Esophagus squamous epithelium (tissue), 5 donors: ENCODE data around the gene PAPOLA. TPM values are rescaled to one million over a fixed set of nuclear protein-coding genes. Genes with fewer than 3 reads are reported as not detected.
"Not testable (repeated sequence)": the region's sequence is repeated elsewhere in the genome, so short reads cannot be mapped to it uniquely, and the experiment has no call there.

ENCODE experiments used
- DNase-seq: peaks from one replicate; lab custom pipeline; 2025; lab: John Stamatoyannopoulos, UW
- H3K27ac ChIP-seq, 4 donors: fragments of 200-600 bp; sonication (generic); one replicate each; pipeline ENCODE4 v1.5.1; 2016 to 2019; ENCODE audit warnings: mild to moderate bottlenecking in 1 of 4
- H3K27me3 ChIP-seq, 4 donors: fragments of 200-600 bp; sonication (generic); 1 replicate in 3 of 4; 2 replicates in 1 of 4; pipeline versions ENCODE4 v1.5.1 to v1.6.0; 2017 to 2021; ENCODE audit warnings: antibody characterized with exemption in 1 of 4
- H3K36me3 ChIP-seq, 3 donors: fragments of 200-600 bp; sonication (generic); one replicate each; pipeline ENCODE4 v1.5.1; 2016 to 2019
- H3K4me1 ChIP-seq, 3 donors: fragments of 200-600 bp; sonication (generic); one replicate each; pipeline ENCODE4 v1.5.1; 2017 to 2019
- H3K4me3 ChIP-seq, 4 donors: fragments of 200-600 bp; sonication (generic); 1 replicate in 3 of 4; 2 replicates in 1 of 4; pipeline ENCODE4 v1.5.1; 2016 to 2019; ENCODE audit warnings: mild to moderate bottlenecking in 2 of 4, moderate library complexity in 1 of 4
- H3K9me3 ChIP-seq, 3 donors: fragments of 200-600 bp; sonication (generic); one replicate each; pipeline ENCODE4 v1.5.1; 2016 to 2019
- CTCF ChIP-seq, 6 experiments: fragments of 450-650 bp in 4 of 6; fragments of 200-600 bp in 2 of 6; sonication (generic) in 2 of 6; IDR thresholded peaks; one replicate each; pipeline ENCODE4 v1.5.1; 2016 to 2019; ENCODE audit warnings: antibody characterized with exemption in 6 of 6, mild to moderate bottlenecking in 4 of 6, moderate library complexity in 4 of 6
- POLR2A ChIP-seq, 4 donors: fragments of 450-650 bp; IDR thresholded peaks; one replicate each; pipeline ENCODE4 v1.6.1; 2017; ENCODE audit warnings: antibody characterized with exemption in 4 of 4, mild to moderate bottlenecking in 4 of 4, moderate library complexity in 3 of 4
- WGBS, 2 donors: methylation state at CpG; one replicate each; pipeline ENCODE4 v1.1.5; 2018; 5-methylcytosine and 5-hydroxymethylcytosine counted together
- intact Hi-C: fragments of 100-400 bp; cut with DNase I; formaldehyde crosslinking; loops from one replicate; pipeline ENCODE4 v1.15.0; 2022
- total RNA-seq, 4 donors: library from RNA; depleted of rRNA; stranded (reverse); fragments of >200 nt; gene quantifications; one replicate each; pipeline ENCODE4 v1.1.0, GENCODE V29; 2016
- donor health status: DM: yes; HTN: yes; CAD: no.

PAPOLA gene
- total RNA-seq, 4 donors from 2014 or later: 66.7 to 152 (median 116) TPM

DNA sequence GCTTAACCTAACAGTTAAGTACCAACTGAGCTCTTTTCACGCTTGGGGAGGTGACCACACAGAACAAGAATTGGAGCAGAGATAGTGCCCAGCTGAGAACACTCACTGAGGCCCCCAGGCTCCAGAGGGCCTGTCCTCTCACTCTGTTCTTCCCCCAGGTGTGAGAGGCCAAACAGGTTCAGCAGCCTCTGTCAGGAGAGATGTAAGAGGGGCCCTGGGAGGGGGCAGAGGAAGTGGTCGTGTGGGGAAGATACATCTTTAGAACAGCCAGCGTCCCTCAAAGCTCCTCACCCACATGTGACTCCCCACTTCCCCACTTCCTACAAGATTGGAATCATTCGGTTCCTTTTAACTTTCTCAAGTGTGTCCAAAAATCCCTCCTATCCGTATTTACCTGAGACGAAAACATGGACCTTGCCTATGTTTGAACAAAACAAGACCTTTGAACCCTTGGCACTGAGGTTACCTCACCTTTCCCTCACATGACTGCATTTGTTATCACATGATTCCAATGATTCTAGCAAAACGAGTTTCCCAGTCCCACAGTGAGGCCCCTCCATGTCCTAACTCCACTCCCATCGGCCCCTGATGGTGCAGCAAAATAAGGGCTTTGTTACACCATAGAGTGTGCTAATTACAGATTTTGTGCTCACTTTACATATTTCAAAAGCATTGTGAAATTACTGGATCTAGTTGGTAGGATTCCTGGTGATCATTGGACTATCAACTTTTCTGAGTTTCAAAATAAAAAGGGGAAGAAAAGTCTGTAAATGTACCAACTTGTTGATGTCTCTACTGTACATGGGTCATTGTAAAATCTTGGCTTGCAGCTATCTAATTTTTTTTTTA is 40.0 kb upstream of the PAPOLA start:
- Histone ChIP-seq H3K4me1 (no peaks in the 10 kb centered on the region), H3K36me3 (no peaks in the 10 kb centered on the region), H3K27me3 (peaks cover 0 to 5% (median 0%) of the 10 kb centered on the region in 4 donors), H3K9me3 (no peaks in the 10 kb centered on the region), H3K27ac (no peak overlapping the region), H3K4me3 (no peak overlapping the region)
- DNase-seq: no peak
- intact Hi-C loops: no loop called here
- 60 to 64% methylated on average over 7 to 8 of the region's 8 CpGs for WGBS, 2 donors
- TF ChIP-seq POLR2A (IDR thresholded peaks at IDR 0.05) (no peak), CTCF (IDR thresholded peaks at IDR 0.05) (no peak)

GRCh38 chr14:96464136-96464535 is 38.0 kb upstream of the PAPOLA start:
- TF ChIP-seq CTCF (IDR thresholded peaks at IDR 0.05) (no peak), POLR2A (IDR thresholded peaks at IDR 0.05) (no peak)
- peaks cover 0 to 5% (median 0%) of the 10 kb centered on the region in 4 donors for H3K27me3 ChIP-seq
- no peak overlapping the region for H3K27ac ChIP-seq
- intact Hi-C loops: no loop called here
- H3K36me3 ChIP-seq: no peaks in the 10 kb centered on the region
- 93 to 97% methylated on average over 7 of the region's 7 CpGs for WGBS, 2 donors
- no peaks in the 10 kb centered on the region for H3K4me1 ChIP-seq
- no peak for DNase-seq
- no peaks in the 10 kb centered on the region for H3K9me3 ChIP-seq
- H3K4me3 ChIP-seq: no peak overlapping the region

DNA sequence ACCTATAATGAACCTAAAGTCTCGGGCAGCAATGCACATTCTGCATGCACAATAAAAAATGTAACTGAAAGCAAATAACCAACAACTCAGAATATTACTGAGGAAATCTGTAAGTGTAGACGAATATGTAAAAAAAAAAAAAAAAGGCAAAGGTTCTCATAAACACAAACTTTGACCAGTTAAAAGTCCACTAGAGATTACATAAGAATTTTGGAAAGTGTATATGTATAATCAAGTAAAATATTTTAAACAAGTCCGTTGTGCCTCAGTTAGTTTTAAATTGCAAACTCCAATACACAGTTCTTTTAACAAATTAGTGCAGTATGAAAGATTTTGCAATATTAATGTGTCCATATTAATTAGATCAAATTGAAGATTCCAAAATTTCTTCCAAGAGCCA is 35.3 kb upstream of the PAPOLA start:
- no peaks in the 10 kb centered on the region for H3K4me1 ChIP-seq
- intact Hi-C loops: no loop called here
- 71 to 73% methylated on average over 3 of the region's 3 CpGs for WGBS, 2 donors
- no peaks in the 10 kb centered on the region for H3K9me3 ChIP-seq
- TF ChIP-seq CTCF (IDR thresholded peaks at IDR 0.05) (no peak), POLR2A (IDR thresholded peaks at IDR 0.05) (no peak)
- H3K4me3 ChIP-seq: no peak overlapping the region
- H3K27ac ChIP-seq: no peak overlapping the region
- DNase-seq: no peak
- no peaks in the 10 kb centered on the region for H3K36me3 ChIP-seq
- H3K27me3 ChIP-seq: no peaks in the 10 kb centered on the region

GRCh38 chr14:96470331-96470730 is 31.9 kb upstream of the PAPOLA start:
- Histone ChIP-seq H3K27ac (no peak overlapping the region), H3K4me1 (no peaks in the 10 kb centered on the region), H3K36me3 (no peaks in the 10 kb centered on the region), H3K9me3 (no peaks in the 10 kb centered on the region), H3K4me3 (no peak overlapping the region), H3K27me3 (no peaks in the 10 kb centered on the region)
- DNase-seq: no peak
- WGBS, 2 donors: 50 to 52% methylated on average over 4 of the region's 4 CpGs
- intact Hi-C loops: no loop called here
- no peak for TF ChIP-seq POLR2A (IDR thresholded peaks at IDR 0.05)
- no peak for TF ChIP-seq CTCF (IDR thresholded peaks at IDR 0.05)

GRCh38 chr14:96470967-96471366 is 31.2 kb upstream of the PAPOLA start:
- H3K4me3 ChIP-seq, H3K4me1 ChIP-seq, DNase-seq, H3K27ac ChIP-seq, intact Hi-C loops, H3K27me3 ChIP-seq, H3K36me3 ChIP-seq, H3K9me3 ChIP-seq: not testable (repeated sequence)
- 72 to 89% methylated on average over 4 of the region's 4 CpGs for WGBS, 2 donors
